Muscle of back (tissue), 10 donors: ENCODE measurements around the gene SLC38A5. TPM values are rescaled to one million over a fixed set of nuclear protein-coding genes. Genes with fewer than 3 reads are reported as not detected.

Experiments used
- polyA plus RNA-seq, 10 donors: library from polyadenylated mRNA; unstranded; fragments of 120-200 nt; gene quantifications; one replicate each; pipeline ENCODE4 v1.2.1, GENCODE V29; 2013; ENCODE audit not compliant: insufficient read length in 10 of 10

SLC38A5 gene
- polyA plus RNA-seq, 10 donors = 5.0 to 10.5 (median 7.9) TPM

Other genes starting within 250 kb of the SLC38A5 start
- gene SSX1, start 214.9 kb downstream of the SLC38A5 start, polyA plus RNA-seq = not detected
- gene SSX3, start 113.6 kb downstream of the SLC38A5 start, polyA plus RNA-seq = not detected
- not detected for gene SSX4, start 86.7 kb downstream of the SLC38A5 start, polyA plus RNA-seq
- gene SSX4B, start 58.3 kb downstream of the SLC38A5 start, polyA plus RNA-seq = not detected
- gene FTSJ1, start 5.9 kb upstream of the SLC38A5 start, polyA plus RNA-seq = 10 to 100 TPM; 22.5 to 35.8 (median 26.3) TPM
- gene PORCN, start 38.7 kb upstream of the SLC38A5 start, polyA plus RNA-seq = 1 to 10 TPM; 2.3 to 4.7 (median 3.7) TPM
- gene EBP, start 51.5 kb upstream of the SLC38A5 start, polyA plus RNA-seq = 10 to 100 TPM; 14.4 to 24.9 (median 16.5) TPM
- gene TBC1D25, start 69.5 kb upstream of the SLC38A5 start, polyA plus RNA-seq = 10 to 100 TPM in 1 of 10 donors, 1 to 10 TPM in 9; 6.8 to 10.1 (median 8.4) TPM
- gene RBM3, start 104.2 kb upstream of the SLC38A5 start, polyA plus RNA-seq = 100 to 1,000 TPM; 227 to 395 (median 356) TPM
- 100 to 1,000 TPM in 2 of 10 donors, 10 to 100 TPM in 8; 83.4 to 115 (median 94.9) TPM for gene WDR13, start 127.2 kb upstream of the SLC38A5 start, polyA plus RNA-seq
- gene WAS, start 213.5 kb upstream of the SLC38A5 start, polyA plus RNA-seq = 1 to 10 TPM; 3.0 to 8.0 (median 3.9) TPM
- gene SUV39H1, start 226.5 kb upstream of the SLC38A5 start, polyA plus RNA-seq = 1 to 10 TPM; 3.2 to 5.5 (median 3.9) TPM